ENCODE measurements around the gene OR13A1.
"Not testable (repeated sequence)": the region's sequence is repeated elsewhere in the genome, so short reads cannot be mapped to it uniquely, and the experiment has no call there.

OR13A1 gene

GRCh38 chr10:45315508-45315907 is at the start of gene OR13A1:
OR13A1 (minus strand) TSS chr10:45315608; CDS start chr10:45304422, 11,186 bp downstream.
- DNase-seq = no peak

GRCh38 chr10:45361983-45362799 is 46.8 kb upstream of the OR13A1 start:
- not testable (repeated sequence) for DNase-seq

- not testable (repeated sequence) for DNase-seq
Observed at GRCh38 chr10:45358961-45359360, 43.6 kb upstream of the OR13A1 start.

- no peak for DNase-seq
Observed at GRCh38 chr10:45355494-45355893, 40.1 kb upstream of the OR13A1 start.

GRCh38 chr10:45354261-45354660 is 38.9 kb upstream of the OR13A1 start:
- DNase-seq = no peak

- DNase-seq = no peak
Observed at GRCh38 chr10:45353186-45353585, 37.8 kb upstream of the OR13A1 start.

- DNase-seq = not testable (repeated sequence)
Observed at GRCh38 chr10:45348196-45348765, 32.9 kb upstream of the OR13A1 start.

- not testable (repeated sequence) for DNase-seq
Observed at GRCh38 chr10:45347464-45347863, 32.1 kb upstream of the OR13A1 start.

GRCh38 chr10:45346652-45347335 is 31.4 kb upstream of the OR13A1 start:
- not testable (repeated sequence) for DNase-seq

GRCh38 chr10:45340420-45340819 is 25.0 kb upstream of the OR13A1 start:
- not testable (repeated sequence) for DNase-seq

GRCh38 chr10:45339894-45340293 is 24.5 kb upstream of the OR13A1 start:
- no peak for DNase-seq

GRCh38 chr10:45331824-45332223 is 16.4 kb upstream of the OR13A1 start:
- not testable (repeated sequence) for DNase-seq

- not testable (repeated sequence) for DNase-seq
Observed at GRCh38 chr10:45326864-45327263, 11.5 kb upstream of the OR13A1 start.

- DNase-seq = no peak
Observed at GRCh38 chr10:45325116-45325515, 9.7 kb upstream of the OR13A1 start.

- DNase-seq = no peak
Observed at GRCh38 chr10:45319702-45320101, 4.3 kb upstream of the OR13A1 start.

- DNase-seq = no peak
Observed at GRCh38 chr10:45313264-45313873, 2.0 kb downstream of the OR13A1 start.

GRCh38 chr10:45308707-45309106 is 6.7 kb downstream of the OR13A1 start:
- no peak for DNase-seq

- DNase-seq = no peak
Observed at GRCh38 chr10:45302573-45302972, 12.8 kb downstream of the OR13A1 start.

- not testable (repeated sequence) for DNase-seq
Observed at GRCh38 chr10:45298341-45298955, 17.0 kb downstream of the OR13A1 start.

GRCh38 chr10:45294681-45295080 is 20.7 kb downstream of the OR13A1 start:
- DNase-seq = no peak

GRCh38 chr10:45286980-45287379 is 28.4 kb downstream of the OR13A1 start:
- DNase-seq = no peak

- DNase-seq = no peak
Observed at GRCh38 chr10:45282061-45282460, 33.3 kb downstream of the OR13A1 start.
